GM21447 (cell line): ENCODE data around the gene ZBTB12.

ENCODE experiments used
- ATAC-seq: cut with Tn5 transposase; IDR thresholded peaks from one replicate; pipeline ENCODE4 v1.9.1; 2021; ENCODE audit not compliant: unreplicated experiment

Gene ZBTB12

DNA sequence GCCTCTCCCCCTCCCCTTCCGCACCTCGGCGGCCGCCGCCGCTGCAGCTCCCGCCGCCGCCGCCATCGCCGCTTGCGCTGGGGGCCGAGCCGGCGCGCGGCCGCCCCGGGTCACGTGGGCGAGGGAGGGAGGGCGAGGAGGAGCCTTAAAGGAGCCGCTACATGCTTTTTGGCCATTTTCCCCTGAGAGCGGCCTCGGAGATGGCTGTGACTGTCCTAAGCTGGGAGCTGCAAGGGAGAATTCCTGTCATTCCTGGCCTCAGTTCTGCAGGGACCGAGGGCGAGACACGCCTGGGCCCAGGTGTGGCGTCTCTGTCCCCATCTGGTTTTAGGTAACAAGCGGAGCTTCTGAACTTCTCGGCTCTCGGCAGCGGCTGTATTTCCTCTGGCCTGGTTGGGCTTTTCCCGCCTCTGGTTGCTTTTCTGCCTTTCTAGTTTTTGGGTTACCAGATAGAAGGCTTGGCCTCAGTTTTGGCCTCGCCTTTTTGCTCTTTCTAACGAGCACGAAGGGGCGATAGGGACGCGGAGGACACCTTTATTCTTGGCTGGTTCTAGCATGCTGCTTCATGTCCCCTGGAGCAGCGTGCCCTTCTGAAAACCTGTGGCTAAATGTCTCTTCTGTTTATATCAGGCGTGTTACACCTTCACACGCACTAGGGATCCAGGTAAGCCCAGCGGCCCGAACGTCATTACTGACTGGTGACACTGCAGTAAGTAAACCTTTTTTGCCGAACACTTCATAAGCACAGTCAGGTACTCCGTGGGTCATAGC lies 4.1 kb downstream of the ZBTB12 start, which contains the start of gene EHMT2:
EHMT2 (minus strand) TSS at position 87 of the 771 bp plus-strand sequence; CDS start at position 66, 21 bp downstream.
- ATAC-seq, result peak; percentile 45

DNA sequence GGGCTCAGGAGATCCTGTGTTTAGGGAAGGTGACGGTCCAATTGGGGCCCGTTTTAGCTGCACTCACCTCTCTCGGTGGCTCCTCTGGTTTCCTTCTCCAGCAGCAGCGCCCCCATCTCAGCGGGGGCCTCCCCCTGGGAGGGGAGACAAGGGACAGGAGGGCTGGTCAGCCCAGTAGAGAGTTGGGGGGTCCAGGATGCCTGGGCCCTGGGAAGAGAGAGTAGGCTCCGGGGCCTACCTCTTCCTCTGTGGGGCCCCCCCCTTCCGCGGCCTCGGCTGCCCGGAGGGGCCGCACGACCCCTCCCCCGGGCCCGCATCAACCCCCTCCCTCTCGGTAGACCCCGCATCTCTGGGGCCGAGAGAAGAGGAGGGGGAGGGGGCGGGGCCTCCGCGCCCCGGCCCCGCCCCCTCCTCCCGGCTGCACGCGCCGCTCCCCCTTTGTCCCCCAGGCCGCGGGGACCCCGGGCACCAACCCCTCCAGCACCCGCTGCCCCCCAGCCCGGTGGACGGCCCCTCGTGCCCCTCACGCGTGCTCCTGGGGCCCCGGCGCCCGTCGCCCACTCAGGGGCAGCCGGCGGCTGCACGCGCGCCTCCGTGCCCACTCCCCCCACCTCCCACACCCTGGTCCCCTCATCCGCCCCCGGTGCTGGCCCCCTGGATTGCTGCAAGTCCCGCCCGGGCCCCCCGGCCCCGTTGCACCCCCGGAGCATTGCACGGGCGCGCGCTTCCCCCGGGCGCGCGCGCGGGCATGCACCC lies 4.9 kb downstream of the ZBTB12 start:
- no peak for ATAC-seq

DNA sequence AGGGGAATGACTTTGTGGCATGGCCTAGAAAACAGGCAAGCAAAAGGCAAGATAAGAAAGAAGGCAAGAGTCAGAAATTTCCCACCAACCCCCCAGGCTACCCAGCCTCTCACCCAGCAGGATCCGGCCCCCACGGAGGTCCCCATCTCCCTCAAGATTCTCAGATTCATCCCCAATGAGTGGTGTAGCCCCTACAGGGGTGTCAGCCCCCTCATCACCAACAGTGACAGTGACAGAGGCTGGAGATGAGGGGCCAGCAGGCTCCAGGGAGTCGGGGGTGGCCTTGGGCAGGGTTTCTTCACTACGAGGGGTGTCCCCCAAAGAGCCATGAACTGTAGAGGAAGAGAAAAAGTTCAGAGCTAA lies 5.4 kb downstream of the ZBTB12 start:
- ATAC-seq, result no peak

DNA sequence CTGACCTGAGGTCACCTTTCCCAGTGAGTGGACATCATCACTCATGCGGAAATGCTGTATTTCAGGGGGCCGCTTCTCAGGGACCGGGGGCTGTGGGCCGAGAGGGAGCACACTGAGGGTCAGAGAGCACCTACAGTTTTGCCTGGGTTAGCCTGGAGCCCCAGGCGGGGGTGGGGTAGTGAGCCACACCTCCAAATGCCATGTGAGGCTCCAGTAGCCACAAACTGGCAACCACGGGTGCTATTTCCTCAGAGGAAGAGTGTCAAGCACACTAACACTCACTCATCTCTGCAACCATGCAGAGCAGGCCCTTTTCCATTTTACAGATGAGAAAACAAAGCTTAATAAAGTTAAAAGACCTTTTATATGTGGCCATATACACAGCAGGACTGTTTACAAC lies 9.1 kb downstream of the ZBTB12 start:
- ATAC-seq, result no peak

DNA sequence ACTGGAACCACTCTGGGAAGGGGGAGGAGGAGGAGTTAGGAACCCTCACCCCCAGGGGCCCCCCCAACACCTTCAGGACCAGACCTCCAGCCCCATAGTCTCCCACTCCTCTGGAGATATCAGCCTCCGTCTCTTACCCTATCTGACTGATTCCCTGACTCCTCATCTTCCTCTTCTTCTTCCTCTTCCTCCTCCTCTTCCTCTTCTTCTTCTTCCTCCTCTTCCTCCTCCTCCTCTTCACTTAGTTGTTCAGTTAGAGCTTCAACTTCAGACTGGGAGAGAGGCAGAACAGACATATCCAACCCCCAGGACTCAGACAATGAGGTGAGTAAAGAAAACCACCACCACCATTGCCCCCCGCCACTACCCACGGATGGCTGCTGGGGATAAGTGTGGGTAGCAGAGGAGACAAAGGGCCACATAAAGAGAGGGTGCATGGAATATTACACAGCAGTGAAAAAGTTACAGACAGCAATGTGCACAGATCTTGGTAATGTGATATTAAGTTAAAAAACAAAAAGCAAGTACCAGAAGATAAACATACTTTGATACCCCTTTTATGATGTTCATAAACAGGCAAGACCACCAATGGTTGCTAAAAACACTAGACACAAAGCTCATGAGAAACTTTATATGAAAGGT lies 12.4 kb downstream of the ZBTB12 start:
- ATAC-seq, result no peak

DNA sequence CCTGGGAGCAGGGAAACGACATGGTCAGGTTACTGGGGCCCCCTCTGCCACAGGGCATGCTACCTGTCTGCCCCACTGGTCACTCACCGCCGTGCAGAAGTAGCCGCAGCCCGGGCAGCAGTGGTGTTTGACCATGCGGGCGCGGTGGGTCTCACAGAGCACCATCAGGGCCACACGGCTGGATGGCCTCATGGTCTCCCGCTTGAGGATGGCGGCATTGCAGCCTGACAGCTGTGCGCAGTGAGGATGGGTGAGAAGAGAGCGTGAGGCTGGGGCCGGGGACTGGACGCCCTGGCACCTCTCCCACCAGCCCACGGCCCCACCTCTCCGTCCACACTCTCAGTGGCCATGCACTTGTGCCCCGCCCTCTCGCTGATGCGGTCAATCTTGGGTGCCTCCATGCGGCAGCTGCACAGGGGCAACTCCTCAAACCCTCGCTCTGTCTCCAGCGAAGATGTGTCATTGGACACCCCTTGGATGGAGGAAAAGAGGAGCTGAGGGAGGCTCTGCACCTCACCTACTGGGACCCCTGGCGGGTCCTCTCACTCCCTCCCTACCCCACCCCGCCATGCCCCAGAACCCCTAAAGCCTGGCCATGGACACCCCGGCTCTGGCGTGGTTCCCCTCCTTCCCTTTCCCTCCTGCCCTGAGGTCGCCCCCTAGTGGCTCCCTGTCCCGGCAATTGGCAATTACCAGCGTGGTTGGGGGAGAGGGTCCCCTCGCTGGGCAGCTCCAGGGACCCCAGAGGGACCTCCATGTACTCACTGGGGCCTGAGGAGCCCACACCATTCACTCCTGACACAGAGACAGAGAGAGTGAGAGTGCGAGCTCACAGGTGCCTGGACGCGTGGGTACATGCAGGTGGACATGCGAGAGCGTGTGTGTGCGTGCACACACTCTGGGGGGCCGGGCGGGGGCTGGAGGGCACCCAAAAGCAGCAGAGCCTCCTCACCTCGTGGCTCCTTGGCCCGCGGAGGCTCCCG lies 13.3 kb downstream of the ZBTB12 start:
- no peak for ATAC-seq

DNA sequence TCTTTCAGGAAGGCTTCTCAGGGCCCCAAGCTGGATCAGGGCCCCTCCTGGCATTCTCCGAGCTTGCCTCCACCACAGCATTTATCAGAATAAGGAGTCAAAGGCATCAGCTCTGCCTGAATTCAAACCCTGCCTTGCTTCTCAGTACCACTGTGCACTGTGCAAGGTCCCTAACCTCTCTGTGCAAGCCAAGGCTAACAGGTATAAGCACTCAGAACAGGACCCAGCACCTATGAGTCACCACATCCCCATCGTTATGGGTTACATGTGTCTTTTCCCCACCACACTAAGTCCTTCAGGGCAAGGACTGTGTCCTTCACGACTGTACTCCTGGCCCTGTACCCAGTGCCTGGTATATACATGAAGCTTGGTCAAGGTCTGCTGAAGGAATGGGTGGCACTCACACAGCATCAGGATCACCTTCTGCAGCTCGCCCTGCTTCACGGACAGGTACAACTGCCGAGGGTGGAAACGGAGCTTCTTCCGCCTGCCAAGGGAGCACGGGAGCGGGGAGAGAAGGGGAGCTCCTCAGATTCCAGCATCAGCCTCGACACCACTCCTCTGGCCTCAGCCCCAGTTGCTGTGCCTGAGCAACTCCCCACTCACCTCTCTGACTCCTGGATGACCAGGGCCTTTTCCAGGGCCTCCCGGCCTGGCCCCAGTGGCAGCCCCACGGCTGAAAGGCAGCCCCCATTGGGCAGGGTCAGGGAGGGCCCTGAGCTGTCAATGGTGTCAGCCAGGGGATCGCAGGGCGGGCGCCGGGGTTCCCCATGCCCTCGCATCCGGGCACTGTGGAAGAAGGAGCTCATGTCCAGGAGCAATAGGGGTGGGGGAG lies 14.5 kb downstream of the ZBTB12 start:
- no peak for ATAC-seq

DNA sequence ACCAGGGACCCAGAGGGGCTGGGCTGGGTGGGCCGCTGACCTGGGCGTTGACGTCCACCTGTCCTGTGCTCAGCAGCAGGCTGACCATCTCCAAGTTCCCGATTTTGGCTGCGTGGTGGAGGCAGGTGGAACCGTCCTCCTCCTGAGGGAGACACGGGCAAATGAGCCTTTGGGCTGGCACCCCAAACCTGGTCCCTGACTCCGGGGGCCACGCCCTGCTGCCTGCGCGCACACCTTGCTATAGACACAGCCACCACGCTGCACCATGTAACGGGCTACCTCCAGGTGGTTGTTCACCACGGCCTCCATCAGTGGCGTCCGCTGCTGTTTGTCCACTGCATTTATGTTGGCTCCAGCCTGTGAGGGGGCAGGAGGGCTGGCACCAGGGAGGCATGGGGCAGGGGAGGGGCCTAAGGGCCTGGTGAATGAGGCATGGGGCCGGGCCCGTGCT lies 15.3 kb downstream of the ZBTB12 start:
- ATAC-seq, result no peak

DNA sequence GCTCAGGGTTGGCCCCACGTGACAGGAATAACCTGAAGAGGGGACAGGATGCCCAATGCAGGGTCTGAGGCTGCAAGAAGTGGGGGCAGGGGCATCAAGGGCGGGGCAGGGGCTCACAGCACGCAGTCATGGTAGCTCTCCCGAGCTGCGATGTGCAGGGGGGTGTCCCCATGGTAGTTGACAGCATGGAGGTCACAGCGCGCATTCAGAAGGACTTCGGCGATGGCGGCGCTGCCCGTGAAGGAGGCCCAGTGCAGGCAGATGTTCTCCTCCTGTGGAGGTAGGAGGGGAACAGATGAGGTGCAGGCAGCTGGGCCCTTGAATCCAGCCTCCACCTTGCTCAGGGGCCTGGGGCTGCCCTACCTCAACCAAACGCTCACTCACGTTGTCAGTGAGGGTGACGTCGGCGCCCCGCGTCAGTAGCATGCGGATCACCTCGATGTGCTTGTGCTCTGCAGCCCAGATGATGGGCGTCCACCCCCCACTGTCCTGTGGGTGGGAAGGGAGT lies 17.3 kb downstream of the ZBTB12 start:
- no peak for ATAC-seq

DNA sequence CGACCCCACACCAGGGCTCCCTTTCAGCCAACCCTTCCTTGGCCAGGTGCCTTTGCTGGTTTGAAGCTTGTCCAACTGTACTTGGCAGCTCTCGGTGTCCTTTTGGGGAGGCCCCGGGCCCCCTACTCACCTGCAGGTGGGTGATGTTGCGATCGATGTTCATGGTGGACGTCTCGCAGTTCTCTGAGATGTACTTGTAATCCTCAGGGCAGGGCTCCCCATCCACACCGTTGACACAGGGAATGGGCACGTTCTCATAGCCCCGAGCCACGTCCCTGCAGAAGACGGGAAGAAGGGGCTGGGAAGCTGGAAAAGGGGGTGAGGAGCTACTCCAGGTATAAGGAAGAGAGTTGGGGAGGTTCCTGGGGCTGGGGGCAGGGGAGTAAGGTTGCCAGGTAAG lies 18.2 kb downstream of the ZBTB12 start:
- ATAC-seq, result no peak

DNA sequence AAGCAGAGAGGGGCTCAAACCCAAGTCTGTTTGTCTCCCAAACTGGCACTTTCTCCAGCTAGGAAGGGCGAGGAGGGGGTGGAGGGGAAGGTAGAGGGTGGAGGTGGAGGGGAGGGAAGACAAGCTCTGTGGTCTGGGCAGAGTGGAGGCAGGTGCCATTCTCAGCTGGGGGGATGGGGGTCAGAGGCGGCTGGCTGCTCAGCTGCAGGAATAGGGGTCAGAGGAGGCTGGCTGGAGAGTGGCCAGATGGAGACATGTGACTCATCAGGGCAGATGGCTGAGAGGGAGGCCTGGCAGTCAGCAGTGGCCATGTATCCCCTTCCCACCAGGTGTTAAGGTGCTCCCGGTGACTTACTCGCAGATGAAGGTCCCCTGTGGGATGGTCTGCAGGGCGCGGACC lies 19.5 kb downstream of the ZBTB12 start:
- no peak for ATAC-seq

DNA sequence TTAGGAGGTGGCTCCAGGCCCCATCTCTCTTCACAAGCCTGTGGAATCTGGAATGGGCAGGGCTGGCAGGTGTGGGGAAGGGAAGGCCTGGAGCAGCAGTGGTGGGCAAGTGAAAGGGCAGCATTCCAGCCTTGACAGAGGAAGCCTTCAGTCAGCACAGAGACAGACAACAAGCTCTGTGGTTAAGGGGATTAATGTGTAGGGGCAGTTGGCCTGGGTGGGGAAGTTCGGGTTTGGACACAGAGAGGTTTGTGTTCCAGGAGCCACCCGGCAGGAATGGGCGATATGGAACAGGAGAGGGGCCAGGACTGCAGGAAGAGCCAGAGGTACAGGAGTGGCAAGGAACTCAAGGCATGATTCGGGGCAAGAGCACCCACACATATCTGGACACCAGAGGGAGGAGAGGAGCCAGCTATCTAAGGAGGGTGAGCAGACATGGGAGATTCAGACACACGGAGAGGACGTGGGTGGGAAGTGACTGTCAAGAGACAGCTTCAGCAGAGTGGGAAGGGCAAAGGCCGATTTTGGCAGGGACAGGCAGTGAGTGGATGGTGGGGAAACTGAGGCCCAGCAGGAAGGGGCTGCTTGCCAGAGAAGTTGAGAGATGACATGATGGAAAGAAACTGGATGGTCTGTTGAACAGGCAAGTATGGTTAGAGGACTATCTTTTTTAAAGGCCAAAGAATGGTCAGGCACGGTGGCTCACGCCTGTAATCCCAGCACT lies 20.6 kb downstream of the ZBTB12 start:
- no peak for ATAC-seq

DNA sequence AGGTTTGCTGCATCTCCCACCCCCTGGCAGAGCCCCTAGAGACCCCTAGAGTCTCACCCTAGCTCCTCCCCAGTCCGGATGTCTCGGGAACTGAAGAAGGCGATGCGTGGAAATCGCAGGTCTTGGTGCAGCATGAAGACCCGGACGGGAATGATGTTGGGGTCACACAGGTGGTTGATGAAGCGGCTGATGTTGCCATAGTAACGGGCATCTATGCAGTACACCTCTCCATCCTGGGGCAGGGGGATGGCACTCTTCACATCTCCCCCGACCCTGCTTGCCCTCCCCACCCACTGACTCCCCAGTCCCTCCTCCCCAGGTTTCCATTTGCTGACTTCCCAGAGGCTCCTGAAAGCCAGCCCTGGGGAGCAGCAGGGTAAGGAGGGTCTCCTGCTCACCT lies 21.3 kb downstream of the ZBTB12 start:
- ATAC-seq, result no peak

DNA sequence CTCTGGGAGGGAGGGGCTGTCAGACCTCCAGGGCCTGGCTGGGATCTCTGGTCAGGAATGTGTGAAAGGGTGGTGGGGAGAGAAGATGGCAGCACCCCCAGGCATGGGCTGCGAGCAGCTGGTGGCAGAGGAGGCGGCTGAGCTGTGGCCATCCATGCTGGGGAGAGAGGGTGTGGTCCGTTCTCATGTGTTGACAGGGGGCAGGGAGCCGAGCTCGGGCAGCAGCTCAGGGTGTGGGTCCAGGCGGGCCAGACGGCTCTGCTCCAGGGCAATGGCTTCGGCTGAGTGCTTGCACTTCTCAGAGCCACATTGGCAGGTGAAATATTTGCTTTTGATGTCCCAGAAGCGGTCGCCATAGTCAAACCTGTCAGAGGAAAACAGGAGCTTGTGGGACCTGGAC lies 22.0 kb downstream of the ZBTB12 start:
- ATAC-seq, result no peak

DNA sequence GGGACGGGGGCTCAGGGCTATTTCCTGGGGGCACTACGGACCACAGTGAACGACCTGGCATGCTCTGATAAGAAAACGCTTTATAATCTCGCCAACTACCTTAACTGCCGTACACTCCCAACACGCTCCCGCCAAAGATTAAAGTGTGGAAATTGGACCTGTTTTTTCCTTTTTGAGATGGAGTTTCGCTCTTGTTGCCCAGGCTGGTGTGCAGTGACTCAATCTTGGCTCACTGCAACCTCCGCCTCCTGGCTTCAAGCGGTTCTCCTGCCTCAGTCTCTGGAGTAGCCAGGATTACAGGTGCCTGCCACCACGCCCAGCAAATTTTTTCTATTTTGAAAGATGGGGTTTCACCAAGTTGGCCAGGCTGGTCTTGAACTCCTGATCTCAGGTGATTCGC lies 22.7 kb downstream of the ZBTB12 start:
- no peak for ATAC-seq

DNA sequence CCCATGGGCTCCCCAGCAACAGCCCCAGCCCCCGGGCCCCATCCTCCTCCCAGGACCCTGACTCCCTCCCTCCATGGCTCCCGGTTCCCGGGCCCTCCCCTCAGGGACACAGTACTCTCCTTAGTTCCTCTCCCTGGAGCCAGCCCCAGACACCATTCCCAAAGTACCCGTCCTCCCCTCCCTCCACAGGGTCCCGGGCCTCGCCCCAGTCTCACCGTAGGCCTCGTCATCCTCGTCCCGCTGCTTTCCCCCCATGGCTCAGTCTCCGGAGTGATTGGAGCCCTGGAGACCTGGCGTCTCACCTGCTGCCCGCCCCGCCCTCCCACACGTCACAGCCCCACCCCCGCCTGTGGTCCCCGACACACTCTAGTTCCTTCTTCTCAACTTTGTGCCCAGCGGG lies 23.2 kb downstream of the ZBTB12 start, which contains the start of gene SLC44A4:
SLC44A4 (minus strand) TSS at position 272 of the 400 bp plus-strand sequence; CDS start at position 255, 17 bp downstream.
- ATAC-seq, result no peak

DNA sequence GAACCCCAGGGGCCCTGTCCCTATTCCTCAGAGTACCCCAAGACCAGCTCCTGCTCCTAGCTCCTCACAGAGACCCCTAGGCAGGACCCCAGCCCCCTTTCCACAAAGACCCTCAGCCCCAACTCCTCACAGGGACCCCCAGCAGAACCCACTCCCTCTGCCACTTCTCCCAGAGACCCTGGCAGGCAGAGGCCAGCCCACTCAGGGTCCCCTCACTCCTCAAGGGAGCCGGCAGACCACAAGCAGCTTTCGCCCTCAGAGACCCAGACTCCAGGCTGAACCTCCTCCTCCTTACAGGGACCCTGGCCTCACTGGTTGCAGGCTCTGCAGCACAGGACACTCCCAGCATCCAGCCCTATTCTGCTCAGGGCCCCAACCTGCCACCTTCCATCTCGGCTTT lies 23.7 kb downstream of the ZBTB12 start:
- no peak for ATAC-seq

DNA sequence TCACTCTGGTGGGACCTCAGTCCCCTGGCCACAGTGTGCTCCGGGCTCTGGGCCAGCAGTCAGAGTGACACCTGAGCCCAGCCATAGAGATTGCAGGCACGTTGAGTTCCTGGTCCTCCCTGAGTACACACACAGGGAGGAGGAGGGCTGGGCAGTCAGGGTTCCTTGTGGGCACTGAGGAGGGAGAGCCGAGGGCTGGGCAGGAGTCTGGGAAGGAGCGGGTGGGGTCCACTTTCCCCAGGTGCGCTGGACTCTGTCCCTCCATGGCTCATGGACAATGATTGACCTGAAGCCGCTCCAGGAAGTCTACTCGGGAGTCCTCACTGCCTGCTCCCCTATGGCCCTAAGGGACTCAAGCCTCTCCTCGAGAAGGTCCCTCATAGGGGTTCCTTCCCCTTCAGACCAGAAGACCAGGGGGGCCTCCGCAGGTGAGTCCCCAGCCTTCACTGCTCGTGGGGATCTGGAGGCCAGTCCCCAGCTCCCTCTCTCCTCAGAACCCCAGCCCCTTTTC lies 24.2 kb downstream of the ZBTB12 start:
- no peak for ATAC-seq
